Activated effector memory CD4-positive, alpha-beta T cell treated with Interleukin-2 at 50 U/mL for 16 hours (primary cell): Measurements from ENCODE around the gene ATOSA.

Experiments used
- DNase-seq: peaks from one replicate; pipeline ENCODE4 v3.0.0-alpha.2; 2020

The ATOSA gene

DNA sequence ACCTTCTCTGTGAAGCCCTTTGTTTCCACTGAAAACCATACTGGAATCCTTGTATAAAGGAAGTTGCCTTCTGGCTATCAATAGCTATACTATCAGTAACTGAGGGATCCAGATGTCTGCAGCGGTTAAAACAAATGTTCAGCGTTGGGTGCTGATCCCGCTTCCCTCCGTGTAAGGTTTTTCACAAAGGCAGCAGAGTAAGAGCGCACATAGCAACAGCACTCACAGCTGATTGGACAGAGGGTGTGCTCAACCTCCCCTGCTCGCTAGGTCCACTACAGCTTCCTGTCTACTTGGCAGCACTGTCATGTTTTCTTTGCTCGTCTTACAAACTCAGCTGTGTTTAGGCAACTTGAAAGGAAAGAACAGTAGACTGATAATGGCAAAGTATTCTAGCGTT, 27.3 kb downstream of the ATOSA start:
- DNase-seq: peak; percentile 3

- DNase-seq: no peak
These were observed 28.1 kb downstream of the ATOSA start for GRCh38 chr15:52651114-52651513.

- DNase-seq: no peak
These were observed 29.5 kb downstream of the ATOSA start for GRCh38 chr15:52649686-52650085.

GRCh38 chr15:52645916-52646315, 33.3 kb downstream of the ATOSA start:
- DNase-seq: no peak

DNA sequence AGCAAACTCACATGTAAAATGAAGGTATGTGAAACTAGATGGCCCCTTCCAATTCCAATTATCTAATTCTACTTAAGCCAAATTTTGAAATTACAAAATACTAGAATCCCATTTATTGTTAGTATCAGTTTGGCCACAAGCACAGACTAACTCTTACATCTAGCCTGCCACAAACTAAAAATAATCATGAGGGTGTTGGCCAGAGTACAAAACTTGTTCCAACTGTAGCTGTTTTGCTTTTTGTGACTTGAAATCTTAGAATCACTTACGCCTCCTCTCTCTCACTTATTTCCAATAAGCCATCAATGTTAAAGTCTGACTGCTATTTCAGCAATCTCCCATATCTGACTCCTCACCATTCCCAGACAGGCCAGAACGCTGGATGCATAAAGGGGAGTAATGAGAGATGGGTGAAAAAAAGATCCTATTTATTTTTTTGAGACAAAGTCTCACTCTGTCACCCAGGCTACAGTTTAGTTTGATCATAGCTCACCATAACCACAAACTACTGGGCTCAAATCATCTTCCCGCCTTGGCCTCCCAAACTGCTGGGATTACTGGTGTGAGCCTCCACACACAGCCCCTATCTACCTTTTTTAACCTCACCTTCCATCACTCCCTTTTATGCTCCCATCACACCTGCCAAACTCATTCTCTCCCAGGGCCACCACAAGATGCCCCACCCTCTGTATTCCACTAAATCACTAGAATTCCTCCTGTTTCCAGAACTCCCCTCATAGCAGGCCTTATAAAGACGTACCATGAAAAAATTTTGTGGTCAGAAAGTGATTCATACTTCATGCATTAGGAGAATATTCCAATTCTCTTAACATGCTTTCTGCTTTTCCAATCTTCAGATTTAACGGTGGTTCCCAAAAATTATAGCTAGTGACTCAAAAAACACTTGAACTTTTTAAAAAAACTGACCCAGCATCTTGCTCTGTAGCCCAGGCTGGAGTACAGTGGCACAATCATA, 36.5 kb downstream of the ATOSA start:
- DNase-seq: no peak

- DNase-seq: no peak
These were observed 42.7 kb downstream of the ATOSA start for GRCh38 chr15:52636459-52636858.

GRCh38 chr15:52635908-52636307, 43.3 kb downstream of the ATOSA start:
- DNase-seq: no peak
